WTC11 (cell line): ENCODE results near the gene ABHD6. TPM values are rescaled to one million over a fixed set of nuclear protein-coding genes. Genes with fewer than 3 reads are reported as not detected.

ENCODE experiments used
- ATAC-seq: fragments of 200-7000 bp; cut with Tn5 transposase; 2 replicates; pipeline ENCODE4 v1.10.0; 2021; ENCODE audit warnings: mild to moderate bottlenecking, moderate library complexity
- CTCF ChIA-PET: fragments of 300-600 bp; sonication (Branson Sonifier 250); formaldehyde crosslinking; loops from one replicate; lab custom pipeline; 2021; ENCODE audit warnings: antibody characterized with exemption; lab: Charles Lee
- POLR2A ChIA-PET: fragments of 350-600 bp; sonication (Branson Sonifier 250); formaldehyde crosslinking; loops from one replicate; lab custom pipeline; 2021; ENCODE audit warnings: antibody characterized with exemption; lab: Charles Lee
- DNase-seq: peaks from one replicate; pipeline ENCODE4 v3.0.0; 2021; ENCODE audit warnings: low spot score
- H3K27ac Mint-ChIP-seq: 2 replicates; pipeline ENCODE4 v1.8.0; 2021; ENCODE audit warnings: mixed read lengths
- H3K27me3 Mint-ChIP-seq: 2 replicates; pipeline ENCODE4 v1.8.0; 2021; ENCODE audit warnings: low read depth, mild to moderate bottlenecking, moderate library complexity, mixed read lengths
- H3K36me3 Mint-ChIP-seq: 2 replicates; pipeline ENCODE4 v1.8.0; 2021; ENCODE audit warnings: mixed read lengths
- H3K4me1 Mint-ChIP-seq: 2 replicates; pipeline ENCODE4 v1.8.0; 2022; ENCODE audit warnings: mixed read lengths
- H3K4me3 Mint-ChIP-seq: 2 replicates; pipeline ENCODE4 v1.8.0; 2021; ENCODE audit warnings: mild to moderate bottlenecking, moderate library complexity, mixed read lengths
- H3K9me3 Mint-ChIP-seq: 2 replicates; pipeline ENCODE4 v1.8.0; 2021; ENCODE audit warnings: mixed read lengths
- ATF1 ChIP-seq: sonication (generic); formaldehyde crosslinking; IDR thresholded peaks from 2 replicates; pipeline ENCODE4 v1.8.1; 2023; ENCODE audit warnings: mild to moderate bottlenecking, moderate library complexity, missing genetic modification reagents
- ATF6 ChIP-seq: sonication (generic); formaldehyde crosslinking; IDR thresholded peaks from 2 replicates; pipeline ENCODE4 v1.8.1; 2023; ENCODE audit warnings: mild to moderate bottlenecking, missing genetic modification reagents
- FOXK1 ChIP-seq: sonication (generic); formaldehyde crosslinking; IDR thresholded peaks from 2 replicates; pipeline ENCODE4 v1.8.0; 2022; ENCODE audit warnings: mild to moderate bottlenecking, moderate library complexity, missing genetic modification reagents
- GABPB1 ChIP-seq: sonication (generic); formaldehyde crosslinking; IDR thresholded peaks from 2 replicates; pipeline ENCODE4 v1.8.1; 2023; ENCODE audit warnings: mild to moderate bottlenecking, missing genetic modification reagents
- HMGXB4 ChIP-seq: sonication (generic); formaldehyde crosslinking; IDR thresholded peaks from 2 replicates; pipeline ENCODE4 v1.8.1; 2023; ENCODE audit warnings: mild to moderate bottlenecking, moderate library complexity, missing genetic modification reagents
- MAX ChIP-seq: sonication (generic); formaldehyde crosslinking; IDR thresholded peaks from 2 replicates; pipeline ENCODE4 v1.8.0; 2022; ENCODE audit warnings: mild to moderate bottlenecking, missing genetic modification reagents
- MYBL2 ChIP-seq: sonication (generic); formaldehyde crosslinking; IDR thresholded peaks from 2 replicates; pipeline ENCODE4 v1.8.1; 2023; ENCODE audit warnings: mild to moderate bottlenecking, moderate library complexity, missing genetic modification reagents
- NFATC4 ChIP-seq: fragments of 250-450 bp; sonication (Bioruptor Pico); IDR thresholded peaks from 2 replicates; pipeline ENCODE4 v1.9.0; 2021; ENCODE audit warnings: mild to moderate bottlenecking
- NR2C2 ChIP-seq: sonication (generic); formaldehyde crosslinking; IDR thresholded peaks from 2 replicates; pipeline ENCODE4 v1.8.0; 2022; ENCODE audit warnings: mild to moderate bottlenecking, missing genetic modification reagents
- OVOL2 ChIP-seq: fragments of 250-450 bp; sonication (Bioruptor Pico); IDR thresholded peaks from 2 replicates; pipeline ENCODE4 v1.9.0; 2021; ENCODE audit warnings: mild to moderate bottlenecking, borderline replicate concordance
- RELA ChIP-seq: sonication (generic); formaldehyde crosslinking; IDR thresholded peaks from 2 replicates; pipeline ENCODE4 v1.8.1; 2022; ENCODE audit warnings: missing genetic modification reagents, mild to moderate bottlenecking, borderline replicate concordance
- TP53 ChIP-seq: sonication (generic); formaldehyde crosslinking; IDR thresholded peaks from 2 replicates; pipeline ENCODE4 v1.8.1; 2023; ENCODE audit warnings: mild to moderate bottlenecking, missing genetic modification reagents
- ZNF219 ChIP-seq: sonication (generic); formaldehyde crosslinking; IDR thresholded peaks from 2 replicates; pipeline ENCODE4 v1.8.0; 2023; ENCODE audit warnings: missing genetic modification reagents, mild to moderate bottlenecking, borderline replicate concordance
- ZNF263 ChIP-seq: sonication (generic); formaldehyde crosslinking; IDR thresholded peaks from 2 replicates; pipeline ENCODE4 v1.8.1; 2022; ENCODE audit warnings: low read depth, mild to moderate bottlenecking, moderate library complexity, missing genetic modification reagents
- ZNF425 ChIP-seq: fragments of 250-450 bp; sonication (Bioruptor Pico); conservative IDR thresholded peaks from 2 replicates; pipeline ENCODE4 v1.9.0; 2021; ENCODE audit warnings: mild to moderate bottlenecking
- total RNA-seq: library from RNA; stranded (reverse); gene quantifications from 3 replicates; pipeline ENCODE4 v1.2.3, GENCODE V29; 2021
- TF ChIP-seq, protein P1 (sequence below): fragments of 250-450 bp; sonication (Bioruptor Pico); IDR thresholded peaks from 2 replicates; pipeline ENCODE4 v1.9.0; 2021; ENCODE audit warnings: mild to moderate bottlenecking
- TF ChIP-seq, protein P2 (sequence below): sonication (generic); formaldehyde crosslinking; IDR thresholded peaks from 2 replicates; pipeline ENCODE4 v1.8.1; 2023; ENCODE audit warnings: mild to moderate bottlenecking, missing genetic modification reagents, borderline replicate concordance

ABHD6 gene
- total RNA-seq, 1 experiment from 2014 or later: 5.4 TPM

GRCh38 chr3:58188921-58189451 lies 48.6 kb upstream of the ABHD6 start:
- Mint-ChIP-seq H3K27ac (no peak overlapping the region), H3K27me3 (no peaks in the 10 kb centered on the region), H3K36me3 (no peaks in the 10 kb centered on the region), H3K9me3 (no peaks in the 10 kb centered on the region), H3K4me1 (peaks cover 16% of the 10 kb centered on the region)
- ChIA-PET CTCF (interaction anchor here (0.9 to 8.1 kb wide), 10 partner anchors 12 to 338 kb away, joined by 3 to 126 read pairs (median 11); partner anchors contain the start of genes HTD2, KCTD6 and RPP14), POLR2A (interaction anchor here (1.7 kb wide), 1 partner anchor 117 kb away, joined by 4 read pairs; the partner anchor contains the start of genes HTD2 and RPP14)
- DNase-seq: no peak
- ATAC-seq: no peak
- TF ChIP-seq FOXK1 (CRISPR knock-in tag): no peak
- TF ChIP-seq GABPB1 (CRISPR knock-in tag): peak; percentile 51
- TF ChIP-seq, all 79 proteins: peak for 1
- H3K4me3 Mint-ChIP-seq: no peak overlapping the region

DNA sequence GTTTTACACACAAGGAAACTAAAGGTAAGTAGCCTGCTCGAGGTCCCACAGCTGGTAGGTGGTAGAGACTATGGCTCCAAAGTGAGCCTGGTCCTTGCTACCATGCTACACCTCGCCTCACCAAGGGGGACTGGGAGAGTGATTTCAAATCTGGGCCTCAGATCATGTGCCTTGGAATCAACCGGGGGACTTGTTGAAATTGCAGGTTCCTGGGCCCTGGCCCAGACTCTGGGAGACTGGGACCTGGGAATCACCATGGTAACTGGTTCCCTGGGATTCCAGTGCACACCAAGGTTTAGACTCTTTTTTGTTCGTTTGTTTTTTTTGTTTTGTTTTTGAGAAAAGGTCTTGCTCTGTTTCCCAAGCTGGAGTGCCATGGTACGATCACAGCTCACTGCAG lies 47.9 kb upstream of the ABHD6 start:
- DNase-seq: no peak
- ChIA-PET CTCF (interaction anchor here (1.3 to 8.1 kb wide), 6 partner anchors 12 to 124 kb away, joined by 3 to 126 read pairs (median 82); partner anchors contain the start of genes HTD2 and RPP14), POLR2A (interaction anchor here (1.7 kb wide), 1 partner anchor 116 kb away, joined by 4 read pairs; the partner anchor contains the start of genes HTD2 and RPP14)
- no peaks in the 10 kb centered on the region for H3K9me3 Mint-ChIP-seq
- H3K36me3 Mint-ChIP-seq: no peaks in the 10 kb centered on the region
- TF ChIP-seq MYBL2 (CRISPR knock-in tag): no peak
- no peak for TF ChIP-seq OVOL2 (CRISPR knock-in tag)
- TF ChIP-seq ZNF263 (CRISPR knock-in tag): no peak
- TF ChIP-seq RELA: no peak
- TF ChIP-seq ATF1 (CRISPR knock-in tag): no peak
- TF ChIP-seq, protein P1, sequence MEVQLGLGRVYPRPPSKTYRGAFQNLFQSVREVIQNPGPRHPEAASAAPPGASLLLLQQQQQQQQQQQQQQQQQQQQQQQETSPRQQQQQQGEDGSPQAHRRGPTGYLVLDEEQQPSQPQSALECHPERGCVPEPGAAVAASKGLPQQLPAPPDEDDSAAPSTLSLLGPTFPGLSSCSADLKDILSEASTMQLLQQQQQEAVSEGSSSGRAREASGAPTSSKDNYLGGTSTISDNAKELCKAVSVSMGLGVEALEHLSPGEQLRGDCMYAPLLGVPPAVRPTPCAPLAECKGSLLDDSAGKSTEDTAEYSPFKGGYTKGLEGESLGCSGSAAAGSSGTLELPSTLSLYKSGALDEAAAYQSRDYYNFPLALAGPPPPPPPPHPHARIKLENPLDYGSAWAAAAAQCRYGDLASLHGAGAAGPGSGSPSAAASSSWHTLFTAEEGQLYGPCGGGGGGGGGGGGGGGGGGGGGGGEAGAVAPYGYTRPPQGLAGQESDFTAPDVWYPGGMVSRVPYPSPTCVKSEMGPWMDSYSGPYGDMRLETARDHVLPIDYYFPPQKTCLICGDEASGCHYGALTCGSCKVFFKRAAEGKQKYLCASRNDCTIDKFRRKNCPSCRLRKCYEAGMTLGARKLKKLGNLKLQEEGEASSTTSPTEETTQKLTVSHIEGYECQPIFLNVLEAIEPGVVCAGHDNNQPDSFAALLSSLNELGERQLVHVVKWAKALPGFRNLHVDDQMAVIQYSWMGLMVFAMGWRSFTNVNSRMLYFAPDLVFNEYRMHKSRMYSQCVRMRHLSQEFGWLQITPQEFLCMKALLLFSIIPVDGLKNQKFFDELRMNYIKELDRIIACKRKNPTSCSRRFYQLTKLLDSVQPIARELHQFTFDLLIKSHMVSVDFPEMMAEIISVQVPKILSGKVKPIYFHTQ: no peak
- no peak for TF ChIP-seq ZNF425
- TF ChIP-seq TP53 (CRISPR knock-in tag): no peak
- no peak overlapping the region for H3K27ac Mint-ChIP-seq
- ATAC-seq: no peak
- no peaks in the 10 kb centered on the region for H3K27me3 Mint-ChIP-seq
- no peak overlapping the region for H3K4me3 Mint-ChIP-seq
- peaks cover 16% of the 10 kb centered on the region for H3K4me1 Mint-ChIP-seq

- ChIA-PET POLR2A (interaction anchor here (1.7 kb wide), 1 partner anchor 116 kb away, joined by 4 read pairs; the partner anchor contains the start of genes HTD2 and RPP14), CTCF (interaction anchor here (1.3 to 8.1 kb wide), 6 partner anchors 13 to 123 kb away, joined by 3 to 126 read pairs (median 82); partner anchors contain the start of genes HTD2 and RPP14)
- no peak for TF ChIP-seq MYBL2 (CRISPR knock-in tag)
- TF ChIP-seq FOXK1 (CRISPR knock-in tag): no peak
- TF ChIP-seq OVOL2 (CRISPR knock-in tag): no peak
- no peak for TF ChIP-seq ATF6
- no peak for TF ChIP-seq HMGXB4 (CRISPR knock-in tag)
- no peak for TF ChIP-seq NR2C2 (CRISPR knock-in tag)
- TF ChIP-seq NFATC4 (CRISPR knock-in tag): no peak
- TF ChIP-seq ZNF219: no peak
- no peak for TF ChIP-seq MAX
- TF ChIP-seq, protein P2, sequence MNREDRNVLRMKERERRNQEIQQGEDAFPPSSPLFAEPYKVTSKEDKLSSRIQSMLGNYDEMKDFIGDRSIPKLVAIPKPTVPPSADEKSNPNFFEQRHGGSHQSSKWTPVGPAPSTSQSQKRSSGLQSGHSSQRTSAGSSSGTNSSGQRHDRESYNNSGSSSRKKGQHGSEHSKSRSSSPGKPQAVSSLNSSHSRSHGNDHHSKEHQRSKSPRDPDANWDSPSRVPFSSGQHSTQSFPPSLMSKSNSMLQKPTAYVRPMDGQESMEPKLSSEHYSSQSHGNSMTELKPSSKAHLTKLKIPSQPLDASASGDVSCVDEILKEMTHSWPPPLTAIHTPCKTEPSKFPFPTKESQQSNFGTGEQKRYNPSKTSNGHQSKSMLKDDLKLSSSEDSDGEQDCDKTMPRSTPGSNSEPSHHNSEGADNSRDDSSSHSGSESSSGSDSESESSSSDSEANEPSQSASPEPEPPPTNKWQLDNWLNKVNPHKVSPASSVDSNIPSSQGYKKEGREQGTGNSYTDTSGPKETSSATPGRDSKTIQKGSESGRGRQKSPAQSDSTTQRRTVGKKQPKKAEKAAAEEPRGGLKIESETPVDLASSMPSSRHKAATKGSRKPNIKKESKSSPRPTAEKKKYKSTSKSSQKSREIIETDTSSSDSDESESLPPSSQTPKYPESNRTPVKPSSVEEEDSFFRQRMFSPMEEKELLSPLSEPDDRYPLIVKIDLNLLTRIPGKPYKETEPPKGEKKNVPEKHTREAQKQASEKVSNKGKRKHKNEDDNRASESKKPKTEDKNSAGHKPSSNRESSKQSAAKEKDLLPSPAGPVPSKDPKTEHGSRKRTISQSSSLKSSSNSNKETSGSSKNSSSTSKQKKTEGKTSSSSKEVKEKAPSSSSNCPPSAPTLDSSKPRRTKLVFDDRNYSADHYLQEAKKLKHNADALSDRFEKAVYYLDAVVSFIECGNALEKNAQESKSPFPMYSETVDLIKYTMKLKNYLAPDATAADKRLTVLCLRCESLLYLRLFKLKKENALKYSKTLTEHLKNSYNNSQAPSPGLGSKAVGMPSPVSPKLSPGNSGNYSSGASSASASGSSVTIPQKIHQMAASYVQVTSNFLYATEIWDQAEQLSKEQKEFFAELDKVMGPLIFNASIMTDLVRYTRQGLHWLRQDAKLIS: no peak
Observed at GRCh38 chr3:58190291-58190690, 47.3 kb upstream of the ABHD6 start.

More at GRCh38 chr3:58190291-58190690, 47.3 kb upstream of the ABHD6 start:
- ATAC-seq (no peak), DNase-seq (no peak)
- Mint-ChIP-seq H3K27me3 (no peaks in the 10 kb centered on the region), H3K27ac (no peak overlapping the region), H3K9me3 (no peaks in the 10 kb centered on the region), H3K4me3 (no peak overlapping the region), H3K36me3 (no peaks in the 10 kb centered on the region), H3K4me1 (peaks cover 16% of the 10 kb centered on the region)
